HEK293 (cell line): ENCODE results near the gene DLGAP4.

ENCODE experiments used
- ZNF223 ChIP-seq: fragments of 450-650 bp; formaldehyde crosslinking; IDR thresholded peaks from 2 replicates; pipeline ENCODE4 v1.5.1; 2016; ENCODE audit warnings: missing biosample characterization, missing genetic modification characterization
- ZNF302 ChIP-seq: fragments of 450-650 bp; formaldehyde crosslinking; IDR thresholded peaks from 2 replicates; pipeline ENCODE4 v1.5.1; 2016; ENCODE audit warnings: missing biosample characterization, missing genetic modification characterization, low read depth

- no peak for TF ChIP-seq ZNF302 (tag by site-specific recombination)
- no peak for TF ChIP-seq ZNF223 (tag by site-specific recombination)
Observed at GRCh38 chr20:36320261-36320897, 14.2 kb downstream of the DLGAP4 start.
